ENCODE results near the gene COLQ. TPM values are rescaled to one million over a fixed set of nuclear protein-coding genes. Genes with fewer than 3 reads are reported as not detected.

Gene COLQ
- polyA plus RNA-seq, 2 of the 4 experiments (the other 2 are of a cell fraction), result 0.71 to 1.1 TPM

GRCh38 chr3:15430624-15431023, 90.9 kb downstream of the COLQ start:
- no peak for TF ChIP-seq FOXS1 (CRISPR knock-in tag; IDR thresholded peaks at IDR 0.05)
- TF ChIP-seq USF2 (IDR thresholded peaks at IDR 0.05), result peak; percentile 42; the same call in 1 of the 2 replicates
- TF ChIP-seq POLR2AphosphoS2 (conservative IDR thresholded peaks at IDR 0.05; ENCODE audit: low read length), result no peak
- DNase-seq (ENCODE audit: low read depth in 1 of 2, low spot score in 1 of 2), result no peak
- ATAC-seq, result no peak
- H3K27ac ChIP-seq, result no peak overlapping the region
- ChIA-PET CTCF (interaction anchor here (0.6 to 1.2 kb wide), 5 partner anchors 12 to 228 kb away, joined by 3 read pairs; no protein-coding TSS in a partner anchor), POLR2A (interaction anchor here (1.3 kb wide), 1 partner anchor 171 kb away, joined by 4 read pairs; the partner anchor contains the start of genes BTD and HACL1)
- H3K4me2 ChIP-seq, result no peak overlapping the region
- H3K4me1 ChIP-seq, result peaks cover 21% of the 10 kb centered on the region; the same call in 2 of the 3 replicates
- H3K9me3 ChIP-seq, result no peaks in the 10 kb centered on the region
- WGBS (ENCODE audit: missing lambda C conversion rate), result 88% methylated on average over 1 of the region's 1 CpG
- no peak for FAIRE-seq
- no peak overlapping the region for H3K4me3 ChIP-seq

GRCh38 chr3:15429080-15429479, 92.4 kb downstream of the COLQ start:
- DNase-seq (ENCODE audit: low read depth in 1 of 2, low spot score in 1 of 2) (no peak), ATAC-seq (no peak), FAIRE-seq (no peak)
- ChIA-PET CTCF (no interaction called here), POLR2A (interaction anchor here (0.6 kb wide), 1 partner anchor 481 kb away, joined by 3 read pairs; no protein-coding TSS in a partner anchor)
- no peak overlapping the region for H3K27ac ChIP-seq
- H3K4me1 ChIP-seq, result peaks cover 21% of the 10 kb centered on the region; the same call in 2 of the 3 replicates
- peak overlapping the region; percentile 84 for H3K4me3 ChIP-seq
- WGBS (ENCODE audit: missing lambda C conversion rate), result 92% methylated on average over 6 of the region's 6 CpGs
- H3K9me3 ChIP-seq, result no peaks in the 10 kb centered on the region
- H3K4me2 ChIP-seq, result peak overlapping the region; percentile 97
- TF ChIP-seq HDAC2 (IDR thresholded peaks at IDR 0.05), result no peak
- TF ChIP-seq RCOR1 (IDR thresholded peaks at IDR 0.05; ENCODE audit: low read depth, low read length), result no peak
- no peak for TF ChIP-seq CTCF (IDR thresholded peaks at IDR 0.05)

- ATAC-seq, result peak in 1 of 2 experiments; percentile 9; a peak in 3 of 6 replicates
- no peak for TF ChIP-seq MAX (IDR thresholded peaks at IDR 0.05)
- TF ChIP-seq ZC3H11A (IDR thresholded peaks at IDR 0.05), result no peak
- TF ChIP-seq SMC3 (IDR thresholded peaks at IDR 0.05), result no peak
- TF ChIP-seq HEYL (CRISPR knock-in tag; IDR thresholded peaks at IDR 0.05), result no peak
- TF ChIP-seq HOXB13 (CRISPR knock-in tag; IDR thresholded peaks at IDR 0.05; ENCODE audit: low read depth), result no peak
- no peak for TF ChIP-seq TFCP2L1 (CRISPR knock-in tag; IDR thresholded peaks at IDR 0.05)
- TF ChIP-seq EHMT2 (IDR thresholded peaks at IDR 0.05; ENCODE audit: low read depth), result no peak
- TF ChIP-seq NR3C1 (IDR thresholded peaks at IDR 0.05), result no peak
- TF ChIP-seq JUN (IDR thresholded peaks at IDR 0.05), result no peak
- TF ChIP-seq KDM5A (IDR thresholded peaks at IDR 0.05), result no peak
- no peak for TF ChIP-seq EHF (CRISPR knock-in tag; IDR thresholded peaks at IDR 0.05)
- TF ChIP-seq GATA3 (IDR thresholded peaks at IDR 0.05; ENCODE audit: borderline replicate concordance), result no peak
- TF ChIP-seq CTCF (IDR thresholded peaks at IDR 0.05), result no peak
- no peak for TF ChIP-seq HDAC2 (IDR thresholded peaks at IDR 0.05)
- Histone ChIP-seq H3K4me1 (peaks cover 21% of the 10 kb centered on the region; the same call in 2 of the 3 replicates), H3K27ac (peak overlapping the region; percentile 81 to 95; a peak in 4 of 6 replicates), H3K4me2 (peak overlapping the region; percentile 97), H3K4me3 (peak overlapping the region; percentile 84), H3K9me3 (no peaks in the 10 kb centered on the region)
- CTCF ChIA-PET, result no interaction called here
- 6% methylated on average over 9 of the region's 9 CpGs for WGBS (ENCODE audit: missing lambda C conversion rate)
- no peak for FAIRE-seq
- DNase-seq (ENCODE audit: low read depth in 1 of 2, low spot score in 1 of 2), result peak in 1 of 2 experiments; percentile 15
- POLR2A ChIA-PET, result interaction anchor here (0.6 kb wide), 1 partner anchor 480 kb away, joined by 3 read pairs; no protein-coding TSS in a partner anchor
Observed at GRCh38 chr3:15428539-15428938, 93.0 kb downstream of the COLQ start.
